GM13976 (cell line): ENCODE measurements around the gene RAET1G.
A peak's percentile ranks its signal among the peaks of the same experiment; 100 is the strongest.
"Not testable (repeated sequence)": the region's sequence is repeated elsewhere in the genome, so short reads cannot be mapped to it uniquely, and the experiment has no call there.

Experiments used
- DNase-seq: peaks from one replicate; pipeline ENCODE4 v3.0.0; 2012; ENCODE audit warnings: low spot score
- CTCF ChIP-seq: IDR thresholded peaks from 2 replicates; pipeline ENCODE4 v1.5.1; 2012; ENCODE audit warnings: borderline replicate concordance, mild to moderate bottlenecking; ENCODE audit not compliant: insufficient read depth; ENCODE audit errors: extremely low read depth, missing control alignments, control extremely low read depth
- in situ Hi-C: fragments of 300-500 bp; cut with MboI; formaldehyde crosslinking; loops from one replicate; pipeline ENCODE4 v1.12.0; 2022; ENCODE audit warnings: low sequenced_read_pairs, mixed read lengths, inconsistent platforms; ENCODE audit not compliant: unreplicated experiment

Gene RAET1G

GRCh38 chr6:149964308-149965193, 41.6 kb upstream of the RAET1G start:
- no peak for TF ChIP-seq CTCF
- in situ Hi-C loops = no loop called here
- peak; percentile 48 for DNase-seq

- TF ChIP-seq CTCF = no peak
- DNase-seq = peak; percentile 78
- in situ Hi-C loops = no loop called here
Observed at GRCh38 chr6:149963462-149964307, 40.8 kb upstream of the RAET1G start, which contains the start of gene ULBP1. Gene ULBP1 (plus strand): TSS chr6:149963943. CDS start chr6:149964050, 107 bp downstream.

- no peak for TF ChIP-seq CTCF
- in situ Hi-C loops = no loop called here
- DNase-seq = peak; percentile 49
Observed at GRCh38 chr6:149963212-149963461, 40.2 kb upstream of the RAET1G start.

GRCh38 chr6:149962461-149963211, 39.7 kb upstream of the RAET1G start:
- no peak for TF ChIP-seq CTCF
- in situ Hi-C loops = no loop called here
- DNase-seq = no peak

- no peak for DNase-seq
- TF ChIP-seq CTCF = no peak
- in situ Hi-C loops = no loop called here
Observed at GRCh38 chr6:149961728-149962425, 39.0 kb upstream of the RAET1G start.

- DNase-seq = no peak
- in situ Hi-C loops = no loop called here
- no peak for TF ChIP-seq CTCF
Observed at GRCh38 chr6:149960488-149960887, 37.6 kb upstream of the RAET1G start.

- in situ Hi-C loops, DNase-seq: not testable (repeated sequence)
Observed at GRCh38 chr6:149959806-149960205, 36.9 kb upstream of the RAET1G start.

GRCh38 chr6:149958124-149958523, 35.2 kb upstream of the RAET1G start:
- in situ Hi-C loops, DNase-seq: not testable (repeated sequence)
